ENCODE results near the gene OCEL1. TPM values are rescaled to one million over a fixed set of nuclear protein-coding genes. Genes with fewer than 3 reads are reported as not detected.

The OCEL1 gene
- polyA plus RNA-seq, 1 donor from 2014 or later = 1.9 TPM

- no peaks in the 10 kb centered on the region for H3K27me3 ChIP-seq (ENCODE audit: insufficient read depth, low read depth, low read length)
- H3K36me3 ChIP-seq (ENCODE audit: insufficient read depth, low read length) = no peaks in the 10 kb centered on the region
- H3K27ac ChIP-seq (ENCODE audit: low read length) = no peak overlapping the region
- H3K4me3 ChIP-seq (ENCODE audit: low read length) = no peak overlapping the region
- H3K4me2 ChIP-seq (ENCODE audit: low read length) = no peak overlapping the region
- H3K9ac ChIP-seq (ENCODE audit: low read length) = no peak overlapping the region
- no peaks in the 10 kb centered on the region for H4K20me1 ChIP-seq (ENCODE audit: insufficient read depth)
- H3K79me2 ChIP-seq (replicated peaks; ENCODE audit: insufficient read depth, low read length) = no peaks in the 10 kb centered on the region
- TF ChIP-seq EZH2 (IDR thresholded peaks at IDR 0.05; ENCODE audit: borderline replicate concordance, insufficient read depth, low read length, poor library complexity, severe bottlenecking) (no peak), SMC3 (conservative IDR thresholded peaks at IDR 0.05; ENCODE audit: poor library complexity) (no peak), MXI1 (conservative IDR thresholded peaks at IDR 0.05; ENCODE audit: poor library complexity, severe bottlenecking) (no peak), POLR2AphosphoS5 (IDR thresholded peaks at IDR 0.05) (no peak), RAD21 (conservative IDR thresholded peaks at IDR 0.05) (no peak), EP300 (conservative IDR thresholded peaks at IDR 0.05; ENCODE audit: poor library complexity, severe bottlenecking) (no peak), TAF1 (IDR thresholded peaks at IDR 0.05; ENCODE audit: low read depth) (no peak)
- TF ChIP-seq, protein P1, sequence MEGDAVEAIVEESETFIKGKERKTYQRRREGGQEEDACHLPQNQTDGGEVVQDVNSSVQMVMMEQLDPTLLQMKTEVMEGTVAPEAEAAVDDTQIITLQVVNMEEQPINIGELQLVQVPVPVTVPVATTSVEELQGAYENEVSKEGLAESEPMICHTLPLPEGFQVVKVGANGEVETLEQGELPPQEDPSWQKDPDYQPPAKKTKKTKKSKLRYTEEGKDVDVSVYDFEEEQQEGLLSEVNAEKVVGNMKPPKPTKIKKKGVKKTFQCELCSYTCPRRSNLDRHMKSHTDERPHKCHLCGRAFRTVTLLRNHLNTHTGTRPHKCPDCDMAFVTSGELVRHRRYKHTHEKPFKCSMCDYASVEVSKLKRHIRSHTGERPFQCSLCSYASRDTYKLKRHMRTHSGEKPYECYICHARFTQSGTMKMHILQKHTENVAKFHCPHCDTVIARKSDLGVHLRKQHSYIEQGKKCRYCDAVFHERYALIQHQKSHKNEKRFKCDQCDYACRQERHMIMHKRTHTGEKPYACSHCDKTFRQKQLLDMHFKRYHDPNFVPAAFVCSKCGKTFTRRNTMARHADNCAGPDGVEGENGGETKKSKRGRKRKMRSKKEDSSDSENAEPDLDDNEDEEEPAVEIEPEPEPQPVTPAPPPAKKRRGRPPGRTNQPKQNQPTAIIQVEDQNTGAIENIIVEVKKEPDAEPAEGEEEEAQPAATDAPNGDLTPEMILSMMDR (IDR thresholded peaks at IDR 0.05; ENCODE audit: poor library complexity, severe bottlenecking) = no peak
- TF ChIP-seq, protein P2, sequence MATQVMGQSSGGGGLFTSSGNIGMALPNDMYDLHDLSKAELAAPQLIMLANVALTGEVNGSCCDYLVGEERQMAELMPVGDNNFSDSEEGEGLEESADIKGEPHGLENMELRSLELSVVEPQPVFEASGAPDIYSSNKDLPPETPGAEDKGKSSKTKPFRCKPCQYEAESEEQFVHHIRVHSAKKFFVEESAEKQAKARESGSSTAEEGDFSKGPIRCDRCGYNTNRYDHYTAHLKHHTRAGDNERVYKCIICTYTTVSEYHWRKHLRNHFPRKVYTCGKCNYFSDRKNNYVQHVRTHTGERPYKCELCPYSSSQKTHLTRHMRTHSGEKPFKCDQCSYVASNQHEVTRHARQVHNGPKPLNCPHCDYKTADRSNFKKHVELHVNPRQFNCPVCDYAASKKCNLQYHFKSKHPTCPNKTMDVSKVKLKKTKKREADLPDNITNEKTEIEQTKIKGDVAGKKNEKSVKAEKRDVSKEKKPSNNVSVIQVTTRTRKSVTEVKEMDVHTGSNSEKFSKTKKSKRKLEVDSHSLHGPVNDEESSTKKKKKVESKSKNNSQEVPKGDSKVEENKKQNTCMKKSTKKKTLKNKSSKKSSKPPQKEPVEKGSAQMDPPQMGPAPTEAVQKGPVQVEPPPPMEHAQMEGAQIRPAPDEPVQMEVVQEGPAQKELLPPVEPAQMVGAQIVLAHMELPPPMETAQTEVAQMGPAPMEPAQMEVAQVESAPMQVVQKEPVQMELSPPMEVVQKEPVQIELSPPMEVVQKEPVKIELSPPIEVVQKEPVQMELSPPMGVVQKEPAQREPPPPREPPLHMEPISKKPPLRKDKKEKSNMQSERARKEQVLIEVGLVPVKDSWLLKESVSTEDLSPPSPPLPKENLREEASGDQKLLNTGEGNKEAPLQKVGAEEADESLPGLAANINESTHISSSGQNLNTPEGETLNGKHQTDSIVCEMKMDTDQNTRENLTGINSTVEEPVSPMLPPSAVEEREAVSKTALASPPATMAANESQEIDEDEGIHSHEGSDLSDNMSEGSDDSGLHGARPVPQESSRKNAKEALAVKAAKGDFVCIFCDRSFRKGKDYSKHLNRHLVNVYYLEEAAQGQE (IDR thresholded peaks at IDR 0.05; ENCODE audit: borderline replicate concordance) = no peak
- peaks cover 8% of the 10 kb centered on the region for H3K9me3 ChIP-seq (ENCODE audit: low read length)
- H2AFZ ChIP-seq (ENCODE audit: low read depth, low read length) = no peak overlapping the region
- no peaks in the 10 kb centered on the region for H3K9me2 ChIP-seq (ENCODE audit: insufficient read depth, low read length)
- no peaks in the 10 kb centered on the region for H3F3A ChIP-seq (ENCODE audit: insufficient read depth, low read length, poor library complexity, severe bottlenecking)
Observed at GRCh38 chr19:17259118-17259780, 33.2 kb downstream of the OCEL1 start.

DNA sequence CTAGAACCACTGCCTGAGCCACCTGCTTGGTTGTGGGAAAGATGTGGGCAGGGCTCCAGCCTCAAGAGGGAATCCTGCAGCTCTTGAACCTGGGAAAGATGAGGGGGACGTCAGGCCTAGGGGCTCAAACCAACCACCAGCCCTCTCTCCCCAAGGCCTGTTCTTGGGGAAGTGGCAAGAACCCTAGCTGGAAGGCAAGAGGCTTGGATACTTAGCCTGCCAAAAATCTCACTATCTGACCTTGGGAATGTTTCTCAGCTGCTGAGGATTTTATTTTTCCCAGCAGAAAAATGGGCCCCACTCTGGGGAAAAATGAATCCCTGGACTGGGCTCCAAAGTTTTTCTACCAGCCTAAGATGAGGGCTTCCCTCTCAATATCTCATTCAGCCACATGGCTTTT lies 33.9 kb downstream of the OCEL1 start:
- H3K9me2 ChIP-seq (ENCODE audit: insufficient read depth, low read length) = no peaks in the 10 kb centered on the region
- H3K36me3 ChIP-seq (ENCODE audit: insufficient read depth, low read length) = no peaks in the 10 kb centered on the region
- no peak overlapping the region for H3K4me2 ChIP-seq (ENCODE audit: low read length)
- no peak for TF ChIP-seq TAF1 (IDR thresholded peaks at IDR 0.05; ENCODE audit: low read depth)
- TF ChIP-seq POLR2AphosphoS5 (IDR thresholded peaks at IDR 0.05) = no peak
- no peak for TF ChIP-seq MXI1 (conservative IDR thresholded peaks at IDR 0.05; ENCODE audit: poor library complexity, severe bottlenecking)
- no peak for TF ChIP-seq SMC3 (conservative IDR thresholded peaks at IDR 0.05; ENCODE audit: poor library complexity)
- TF ChIP-seq RAD21 (conservative IDR thresholded peaks at IDR 0.05) = no peak
- no peak overlapping the region for H3K9ac ChIP-seq (ENCODE audit: low read length)
- H3K79me2 ChIP-seq (replicated peaks; ENCODE audit: insufficient read depth, low read length) = no peaks in the 10 kb centered on the region
- no peaks in the 10 kb centered on the region for H4K20me1 ChIP-seq (ENCODE audit: insufficient read depth)
- no peak overlapping the region for H3K27ac ChIP-seq (ENCODE audit: low read length)
- H3K27me3 ChIP-seq (ENCODE audit: insufficient read depth, low read depth, low read length) = no peaks in the 10 kb centered on the region
- H3K9me3 ChIP-seq (ENCODE audit: low read length) = peaks cover 8% of the 10 kb centered on the region
- no peaks in the 10 kb centered on the region for H3F3A ChIP-seq (ENCODE audit: insufficient read depth, low read length, poor library complexity, severe bottlenecking)
- no peak overlapping the region for H3K4me3 ChIP-seq (ENCODE audit: low read length)
- no peak overlapping the region for H2AFZ ChIP-seq (ENCODE audit: low read depth, low read length)
